GM20000 (cell line): Measurements from ENCODE around the gene IGF1R.

Experiments
- DNase-seq: peaks from one replicate; pipeline ENCODE4 v3.0.0; 2012; ENCODE audit warnings: low spot score
- CTCF ChIP-seq: IDR thresholded peaks from 2 replicates; pipeline ENCODE4 v1.5.1; 2012; ENCODE audit warnings: mild to moderate bottlenecking, control low read depth; ENCODE audit errors: extremely low read depth, missing control alignments

Gene IGF1R

DNA sequence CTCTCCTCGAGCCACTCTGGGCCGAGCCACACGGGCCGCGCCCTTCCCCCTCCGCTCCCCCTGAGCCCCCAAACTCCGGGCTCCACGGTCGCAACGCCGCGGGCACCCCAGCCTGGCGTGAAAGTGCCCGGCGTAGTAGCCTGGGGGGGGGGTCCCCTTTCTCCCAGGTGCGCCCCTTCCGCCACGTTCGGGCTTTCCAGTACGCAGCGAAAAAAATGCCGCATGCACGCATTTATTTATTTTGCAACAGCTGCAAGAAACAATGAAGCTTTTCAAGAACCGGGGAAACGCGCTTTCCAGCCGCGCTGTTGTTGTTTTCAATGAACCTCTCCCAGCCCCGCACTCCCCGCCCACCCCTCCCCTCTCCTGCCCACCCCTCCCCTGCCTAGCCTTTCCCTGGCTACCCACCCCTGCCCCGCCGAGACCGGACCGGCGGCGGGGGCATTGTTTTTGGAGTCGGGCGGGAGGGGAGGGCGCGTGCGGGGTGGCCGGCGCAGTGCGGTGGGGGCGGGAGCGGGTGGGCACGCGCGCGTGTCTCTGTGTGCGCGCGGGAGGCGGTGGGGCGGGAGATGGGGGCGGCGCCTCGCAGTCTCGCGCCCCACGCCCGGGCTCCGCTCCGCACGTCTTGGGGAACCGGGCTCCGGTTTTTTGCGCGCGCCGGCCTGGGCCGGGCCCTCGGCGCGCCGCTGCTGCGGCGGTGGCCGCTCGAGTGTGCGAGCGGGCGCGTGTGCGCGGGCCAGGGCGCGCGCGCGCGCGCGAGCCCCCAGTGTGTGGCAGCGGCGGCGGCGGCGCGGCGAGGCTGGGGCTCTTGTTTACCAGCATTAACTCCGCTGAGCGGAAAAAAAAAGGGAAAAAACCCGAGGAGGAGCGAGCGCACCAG lies at the start of gene IGF1R:
IGF1R (plus strand) TSS at position 766 of the 880 bp plus-strand sequence. CDS start 1,043 bp downstream, outside the sequence.
- peak; percentile 94 for DNase-seq
- no peak for TF ChIP-seq CTCF

- no peak for TF ChIP-seq CTCF
- DNase-seq: peak; percentile 67
These were observed 48.2 kb upstream of the IGF1R start for GRCh38 chr15:98599909-98600691.

- TF ChIP-seq CTCF: no peak
- DNase-seq: no peak
These were observed 43.4 kb upstream of the IGF1R start for GRCh38 chr15:98604983-98605382.

- TF ChIP-seq CTCF: no peak
- DNase-seq: no peak
These were observed 39.0 kb upstream of the IGF1R start for GRCh38 chr15:98609144-98609852.

DNA sequence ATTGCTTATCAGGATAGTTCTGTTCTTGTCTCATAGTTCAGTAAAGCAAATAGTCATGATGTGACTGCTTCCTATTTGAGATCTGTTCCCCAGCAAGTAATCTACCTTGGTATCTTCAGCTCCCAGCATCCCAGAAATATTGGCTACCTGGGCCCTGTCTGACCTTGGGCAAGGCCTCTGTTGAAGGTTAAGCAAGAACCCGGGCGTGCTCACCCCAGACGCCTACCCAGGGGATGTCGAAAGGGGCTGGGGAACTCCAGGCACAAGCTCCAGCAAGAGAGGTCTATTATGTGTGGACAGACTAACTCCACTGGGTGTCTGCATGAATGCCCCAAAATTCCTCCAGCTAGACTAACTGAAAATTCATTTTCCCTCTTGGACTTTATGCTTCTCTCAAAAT lies 37.3 kb upstream of the IGF1R start:
- no peak for TF ChIP-seq CTCF
- DNase-seq: no peak

- no peak for DNase-seq
- no peak for TF ChIP-seq CTCF
These were observed 36.5 kb upstream of the IGF1R start for GRCh38 chr15:98611808-98612207.
